Endodermal cell (in vitro differentiated cells): Measurements from ENCODE around the gene DMAC2L. TPM values are rescaled to one million over a fixed set of nuclear protein-coding genes. Genes with fewer than 3 reads are reported as not detected.

Source experiments
- DNase-seq: peaks from one replicate; pipeline ENCODE4 v3.0.0-alpha.2; 2017
- H3K27ac ChIP-seq: 2 replicates; pipeline ENCODE4 v1.5.1; 2013; ENCODE audit warnings: mild to moderate bottlenecking, low read depth, low read length, moderate library complexity
- H3K27me3 ChIP-seq: 2 replicates; pipeline ENCODE4 v1.6.1; 2013; ENCODE audit warnings: mild to moderate bottlenecking, low read length, moderate library complexity; ENCODE audit not compliant: insufficient read depth, control insufficient read depth, poor library complexity, severe bottlenecking
- H3K36me3 ChIP-seq: 2 replicates; pipeline ENCODE4 v1.7.0; 2013; ENCODE audit warnings: mild to moderate bottlenecking, low read length, moderate library complexity; ENCODE audit not compliant: control insufficient read depth, insufficient read depth
- H3K4me1 ChIP-seq: one replicate; pipeline ENCODE4 v1.7.0; 2013; ENCODE audit warnings: low read length; ENCODE audit not compliant: control insufficient read depth, insufficient read depth
- H3K4me3 ChIP-seq: 2 replicates; pipeline ENCODE4 v1.5.1; 2013; ENCODE audit warnings: mild to moderate bottlenecking, low read length, moderate library complexity
- H3K9ac ChIP-seq: 2 replicates; pipeline ENCODE4 v1.6.1; 2013; ENCODE audit warnings: mild to moderate bottlenecking, low read length, moderate library complexity; ENCODE audit not compliant: poor library complexity, severe bottlenecking; ENCODE audit errors: extremely low read depth
- H3K9me3 ChIP-seq: 2 replicates; pipeline ENCODE4 v1.6.1; 2013; ENCODE audit warnings: mild to moderate bottlenecking, low read length, moderate library complexity; ENCODE audit not compliant: control insufficient read depth
- H3K27ac Mint-ChIP-seq: 2 replicates; pipeline ENCODE4 v1.8.0; 2020; ENCODE audit warnings: mixed read lengths
- H3K27me3 Mint-ChIP-seq: 2 replicates; pipeline ENCODE4 v1.8.0; 2021; ENCODE audit warnings: mild to moderate bottlenecking, mixed read lengths; ENCODE audit not compliant: insufficient read depth
- H3K36me3 Mint-ChIP-seq: 2 replicates; pipeline ENCODE4 v1.8.0; 2020; ENCODE audit warnings: low read depth, mixed read lengths
- H3K4me1 Mint-ChIP-seq: 2 replicates; pipeline ENCODE4 v1.8.0; 2020; ENCODE audit warnings: mixed read lengths
- H3K4me3 Mint-ChIP-seq: 2 replicates; pipeline ENCODE4 v1.8.0; 2020; ENCODE audit warnings: mild to moderate bottlenecking, moderate library complexity, mixed read lengths
- H3K9me3 Mint-ChIP-seq: 2 replicates; pipeline ENCODE4 v1.8.0; 2020; ENCODE audit warnings: mild to moderate bottlenecking, mixed read lengths
- WGBS, 2 experiments: methylation state at CpG; one replicate each; pipeline versions ENCODE4 v1.1.5 to v1.1.7; 2013; ENCODE audit warnings: missing lambda C conversion rate in 2 of 2, mixed read lengths in 1 of 2; ENCODE audit not compliant: insufficient coverage in 1 of 2, insufficient read length in 1 of 2; 5-methylcytosine and 5-hydroxymethylcytosine counted together
- microRNA-seq: library from miRNA; unstranded; fragments of <30 nt; microRNA quantifications from one replicate; pipeline ENCODE4 v1.2.0, GENCODE V29; 2020; ENCODE audit warnings: borderline microRNAs expressed
- total RNA-seq, 2 donors: library from RNA; stranded (reverse); fragmentation: NEBNext Ultra II Directional in 1 of 2; extraction: Animal tissue kit (Norgen Biotek cat#: 25700) in 1 of 2; gene quantifications; 2 replicates in 1 of 2; 3 replicates in 1 of 2; pipeline ENCODE4 v1.2.1, GENCODE V29; 2021
- TF ChIP-seq, protein P1 (sequence below): fragments of 200-600 bp; sonication (generic); conservative IDR thresholded peaks from 2 replicates; pipeline ENCODE4 v1.5.0; 2021; ENCODE audit warnings: antibody characterized with exemption, mild to moderate bottlenecking

The DMAC2L gene
- total RNA-seq, 2 donors from 2014 or later: 15.3 to 16.6 TPM

DNA sequence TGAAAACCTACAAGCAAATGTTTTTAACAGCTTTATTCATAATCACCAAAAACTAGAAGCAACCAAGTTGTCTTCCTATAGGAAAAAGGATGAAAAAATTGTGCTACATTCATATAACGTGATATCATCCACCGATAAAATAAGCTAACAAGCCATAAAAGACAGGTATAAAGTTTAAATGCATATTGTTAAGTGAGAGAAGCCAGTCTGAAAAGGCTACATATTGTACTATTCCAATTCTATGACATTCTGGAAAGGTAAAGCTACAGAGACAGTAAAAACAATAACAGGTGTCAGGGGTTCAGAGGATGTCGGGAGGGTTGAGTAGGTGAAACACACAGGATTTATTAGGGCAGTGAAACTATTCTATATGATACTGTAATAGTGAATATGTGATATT, 61.8 kb downstream of the DMAC2L start:
- Mint-ChIP-seq H3K9me3 (peaks cover 4% of the 10 kb centered on the region), H3K4me1 (no peaks in the 10 kb centered on the region), H3K27ac (no peak overlapping the region), H3K4me3 (no peak overlapping the region), H3K36me3 (no peaks in the 10 kb centered on the region), H3K27me3 (peaks cover 2% of the 10 kb centered on the region)
- TF ChIP-seq, protein P1, sequence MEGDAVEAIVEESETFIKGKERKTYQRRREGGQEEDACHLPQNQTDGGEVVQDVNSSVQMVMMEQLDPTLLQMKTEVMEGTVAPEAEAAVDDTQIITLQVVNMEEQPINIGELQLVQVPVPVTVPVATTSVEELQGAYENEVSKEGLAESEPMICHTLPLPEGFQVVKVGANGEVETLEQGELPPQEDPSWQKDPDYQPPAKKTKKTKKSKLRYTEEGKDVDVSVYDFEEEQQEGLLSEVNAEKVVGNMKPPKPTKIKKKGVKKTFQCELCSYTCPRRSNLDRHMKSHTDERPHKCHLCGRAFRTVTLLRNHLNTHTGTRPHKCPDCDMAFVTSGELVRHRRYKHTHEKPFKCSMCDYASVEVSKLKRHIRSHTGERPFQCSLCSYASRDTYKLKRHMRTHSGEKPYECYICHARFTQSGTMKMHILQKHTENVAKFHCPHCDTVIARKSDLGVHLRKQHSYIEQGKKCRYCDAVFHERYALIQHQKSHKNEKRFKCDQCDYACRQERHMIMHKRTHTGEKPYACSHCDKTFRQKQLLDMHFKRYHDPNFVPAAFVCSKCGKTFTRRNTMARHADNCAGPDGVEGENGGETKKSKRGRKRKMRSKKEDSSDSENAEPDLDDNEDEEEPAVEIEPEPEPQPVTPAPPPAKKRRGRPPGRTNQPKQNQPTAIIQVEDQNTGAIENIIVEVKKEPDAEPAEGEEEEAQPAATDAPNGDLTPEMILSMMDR: no peak
- H3K36me3 ChIP-seq: no peaks in the 10 kb centered on the region
- 83 to 97% methylated on average over 2 to 3 of the region's 3 CpGs for whole genome bisulfite sequencing, 2 experiments
- no peak for DNase-seq
- H3K27ac ChIP-seq: no peak overlapping the region
- H3K9me3 ChIP-seq: no peaks in the 10 kb centered on the region
- no peak overlapping the region for H3K9ac ChIP-seq
- H3K27me3 ChIP-seq: no peaks in the 10 kb centered on the region
- no peak overlapping the region for H3K4me3 ChIP-seq
- no peaks in the 10 kb centered on the region for H3K4me1 ChIP-seq

DNA sequence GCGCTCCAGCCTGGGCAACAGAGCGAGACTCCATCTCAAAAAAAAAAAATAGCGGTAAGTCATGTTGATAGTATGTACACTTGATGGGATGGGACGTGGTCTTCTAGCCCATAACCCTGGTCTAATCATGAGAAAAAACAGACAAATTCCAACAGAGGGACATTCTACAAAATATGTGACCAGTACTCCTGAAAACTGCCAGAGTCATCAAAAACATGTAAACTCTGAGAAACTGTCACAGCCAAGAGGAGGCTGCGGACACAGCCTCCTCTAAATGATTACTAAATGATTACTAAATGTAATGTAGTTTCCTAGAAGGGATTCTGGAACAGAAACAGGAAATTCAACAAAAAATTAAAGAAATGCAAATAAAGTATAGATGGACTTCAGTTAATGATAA, 63.6 kb downstream of the DMAC2L start:
- Histone ChIP-seq H3K36me3 (no peaks in the 10 kb centered on the region), H3K27me3 (no peaks in the 10 kb centered on the region), H3K4me1 (no peaks in the 10 kb centered on the region), H3K9me3 (no peaks in the 10 kb centered on the region), H3K4me3 (no peak overlapping the region), H3K27ac (no peak overlapping the region), H3K9ac (no peak overlapping the region)
- Mint-ChIP-seq H3K4me3 (no peak overlapping the region), H3K27ac (no peak overlapping the region), H3K36me3 (no peaks in the 10 kb centered on the region), H3K27me3 (peaks cover 2% of the 10 kb centered on the region), H3K9me3 (peaks cover under 1% of the 10 kb centered on the region), H3K4me1 (no peaks in the 10 kb centered on the region)
- 96 to 100% methylated on average over 1 to 5 of the region's 5 CpGs for WGBS, 2 experiments
- TF ChIP-seq, protein P1: no peak
- DNase-seq: no peak

Small RNA genes lying within 50 kb of the gene (microRNA-seq; reads per million reads assigned to microRNA genes)
- not detected for gene MIR4504

Other genes starting within 250 kb of the DMAC2L start
- 10 to 100 TPM in 1 of 2 donors, 1 to 10 TPM in 1; 9.6 to 13.4 TPM for gene VCPKMT, start 195.8 kb upstream of the DMAC2L start, total RNA-seq
- 10 to 100 TPM; 19.6 to 20.4 TPM for gene SOS2, start 80.7 kb upstream of the DMAC2L start, total RNA-seq
- gene L2HGDH, start 95 bp upstream of the DMAC2L start, total RNA-seq: 10 to 100 TPM; 15.9 to 23.2 TPM
- 1 to 10 TPM; 1.5 to 2.6 TPM for gene CDKL1, start 84.6 kb downstream of the DMAC2L start, total RNA-seq
- gene MAP4K5, start 220.2 kb downstream of the DMAC2L start, total RNA-seq: 10 to 100 TPM; 45.0 to 60.3 TPM
- gene ATL1, start 247.8 kb downstream of the DMAC2L start, total RNA-seq: 1 to 10 TPM in 1 of 2 donors, under 1 TPM in 1; 0.88 to 1.7 TPM